HG03064 (cell line): ENCODE data around the gene MEGF6.

Source experiments
- ATAC-seq: cut with Tn5 transposase; IDR thresholded peaks from one replicate; pipeline ENCODE4 v1.9.1; 2021; ENCODE audit warnings: low read depth; ENCODE audit not compliant: unreplicated experiment

MEGF6 gene

GRCh38 chr1:3463891-3464648, 147.2 kb downstream of the MEGF6 start:
- no peak for ATAC-seq

GRCh38 chr1:3463408-3463863, 147.9 kb downstream of the MEGF6 start:
- ATAC-seq: no peak

- ATAC-seq: no peak
Observed at GRCh38 chr1:3463013-3463385, 148.3 kb downstream of the MEGF6 start.

GRCh38 chr1:3462356-3463012, 148.8 kb downstream of the MEGF6 start:
- no peak for ATAC-seq

DNA sequence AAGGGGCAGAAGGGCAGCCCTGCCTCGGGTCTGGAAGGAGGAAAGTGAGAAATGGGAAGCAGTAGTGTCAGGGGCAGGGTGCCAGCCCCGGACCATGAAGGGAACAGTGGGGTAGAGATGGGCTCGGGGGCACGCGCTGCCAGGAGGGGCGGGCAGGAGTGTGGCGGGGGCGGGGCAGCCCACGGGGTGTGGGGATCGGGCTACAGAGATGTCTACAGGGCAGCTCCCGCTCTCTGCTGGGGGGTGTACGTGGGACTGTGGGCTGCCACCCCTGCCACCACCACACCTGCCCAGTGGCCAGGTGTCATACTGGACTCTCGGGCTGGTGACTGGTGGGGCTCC, 149.4 kb downstream of the MEGF6 start:
- ATAC-seq: no peak

DNA sequence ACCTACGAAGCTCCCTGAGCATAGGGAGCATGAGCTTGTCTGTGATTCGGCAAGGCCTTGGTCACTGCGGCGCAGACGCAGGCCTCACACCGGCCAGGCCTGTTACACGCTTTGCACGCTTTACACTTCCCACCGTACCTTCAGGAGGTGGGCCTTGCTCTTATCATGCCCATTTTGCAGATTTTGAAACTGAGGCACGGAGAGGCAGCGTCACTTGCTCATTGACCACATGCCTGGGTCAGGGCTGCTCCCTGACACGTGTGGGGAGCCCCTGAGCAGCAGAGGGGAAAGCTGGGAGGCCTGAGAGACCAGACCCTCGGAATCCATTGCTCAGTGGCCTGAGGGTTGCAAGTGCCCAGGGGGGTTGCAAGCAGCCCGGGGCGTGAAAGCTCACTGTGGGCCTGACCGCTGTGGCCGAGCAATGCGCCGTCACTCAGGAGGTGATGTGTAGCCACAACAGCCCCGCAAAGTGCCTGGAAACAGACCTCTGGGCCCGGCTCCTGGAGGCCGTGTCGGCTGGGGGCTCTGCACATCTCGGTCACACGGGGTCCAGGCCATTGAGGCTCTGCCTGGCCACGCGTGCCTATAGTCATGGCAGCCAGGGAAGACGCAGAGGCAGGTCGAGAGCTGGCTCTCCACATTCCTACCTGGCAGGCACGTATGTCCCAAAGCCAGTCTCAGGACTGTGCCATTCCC, 149.9 kb downstream of the MEGF6 start:
- ATAC-seq: no peak

DNA sequence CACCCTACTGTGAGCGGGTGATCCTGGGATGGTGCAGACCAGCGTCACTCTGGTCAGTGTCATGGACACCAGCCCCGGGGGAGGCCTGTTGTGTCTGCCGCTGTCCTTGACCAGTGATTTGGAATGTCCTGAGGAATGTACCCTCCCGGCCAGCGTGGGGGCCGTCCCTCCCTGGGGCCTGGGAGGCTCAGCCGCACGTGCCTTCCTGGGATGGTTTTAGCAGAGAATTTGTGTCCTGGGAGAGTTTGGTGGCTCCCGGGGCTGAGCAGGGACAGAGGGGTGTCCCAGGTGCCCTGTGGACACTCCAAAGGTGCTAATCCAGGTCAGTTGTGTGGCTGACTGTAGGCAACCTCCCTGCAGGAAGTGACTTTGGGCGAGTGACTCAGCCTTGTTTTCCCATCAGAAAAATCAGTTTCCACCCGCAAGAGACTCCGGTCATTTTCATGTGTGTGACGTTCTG, 150.6 kb downstream of the MEGF6 start:
- no peak for ATAC-seq

DNA sequence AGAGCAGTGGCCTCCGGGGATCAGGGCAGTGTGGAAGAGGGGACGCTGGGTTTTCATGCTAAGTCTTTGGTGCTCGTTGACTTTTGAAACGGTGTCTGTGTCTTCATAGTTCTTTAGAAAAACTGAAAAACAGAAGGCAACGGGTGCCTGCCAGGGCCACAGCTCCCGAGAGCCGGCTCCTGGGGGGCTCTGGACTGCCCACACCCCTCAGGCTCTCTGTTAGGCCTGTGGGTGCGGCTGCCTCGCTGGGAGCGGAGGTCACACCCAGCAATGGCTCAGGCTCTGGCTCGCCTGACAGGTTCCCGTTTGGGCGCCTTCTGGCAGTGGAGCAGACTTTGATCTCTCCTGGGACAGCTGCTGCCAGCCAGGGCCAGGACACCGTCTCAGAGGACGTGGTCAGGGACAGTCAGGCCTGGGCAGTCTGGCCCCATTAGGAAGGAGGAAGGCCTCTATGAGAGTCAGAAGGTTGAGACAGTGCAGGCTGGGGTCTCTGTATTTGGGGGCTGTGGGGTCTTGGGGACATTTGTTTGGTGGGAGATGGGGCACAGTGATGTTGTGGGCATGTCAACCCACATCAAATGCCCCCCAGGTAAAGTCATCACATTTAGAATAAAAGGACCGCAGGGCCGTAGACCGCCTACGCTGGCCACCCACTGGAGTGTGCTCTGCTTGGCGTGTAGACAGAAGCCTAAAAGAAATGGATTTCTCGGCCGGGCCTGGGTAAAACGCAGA, 151.2 kb downstream of the MEGF6 start:
- no peak for ATAC-seq

DNA sequence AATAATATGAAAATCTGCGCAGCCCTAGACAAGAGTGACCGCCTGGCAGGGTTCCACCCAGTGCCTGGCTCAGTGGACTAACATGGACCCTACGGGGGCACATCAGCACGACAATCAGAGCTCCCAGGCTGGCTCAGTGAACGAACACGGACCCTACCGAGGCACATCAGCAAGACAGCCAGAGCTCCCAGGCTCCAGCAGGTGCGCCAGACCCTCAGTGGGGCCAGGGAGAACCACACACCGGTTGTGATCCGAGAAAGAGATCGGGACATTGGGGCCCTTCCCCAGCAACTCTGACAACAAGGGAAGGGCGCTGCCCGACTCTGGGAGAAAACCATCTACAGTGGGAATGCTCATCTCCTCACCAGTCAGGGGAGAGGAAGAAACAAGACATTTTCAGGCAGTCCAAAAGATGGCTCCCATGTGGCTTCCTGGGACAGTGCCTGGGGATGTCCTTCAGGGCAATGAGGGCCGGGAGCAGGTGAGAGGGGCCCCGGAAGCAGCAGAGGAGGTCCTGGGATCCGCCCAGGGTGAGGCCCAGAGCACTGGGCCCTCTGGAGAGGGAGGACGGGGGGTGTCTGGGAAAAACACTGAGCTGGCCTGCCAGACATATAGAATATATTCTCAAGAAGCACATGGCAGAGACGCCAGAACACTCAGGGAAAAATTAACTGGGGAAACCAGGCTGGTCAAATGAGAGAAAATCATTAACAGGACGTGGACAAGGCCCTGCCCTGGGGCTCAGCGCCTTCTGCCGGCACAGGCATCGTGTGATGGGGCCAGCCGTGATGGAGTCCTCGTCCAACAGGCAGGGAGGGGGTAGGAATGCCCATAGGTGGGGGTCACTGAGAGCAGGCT, 152.0 kb downstream of the MEGF6 start:
- ATAC-seq: no peak

DNA sequence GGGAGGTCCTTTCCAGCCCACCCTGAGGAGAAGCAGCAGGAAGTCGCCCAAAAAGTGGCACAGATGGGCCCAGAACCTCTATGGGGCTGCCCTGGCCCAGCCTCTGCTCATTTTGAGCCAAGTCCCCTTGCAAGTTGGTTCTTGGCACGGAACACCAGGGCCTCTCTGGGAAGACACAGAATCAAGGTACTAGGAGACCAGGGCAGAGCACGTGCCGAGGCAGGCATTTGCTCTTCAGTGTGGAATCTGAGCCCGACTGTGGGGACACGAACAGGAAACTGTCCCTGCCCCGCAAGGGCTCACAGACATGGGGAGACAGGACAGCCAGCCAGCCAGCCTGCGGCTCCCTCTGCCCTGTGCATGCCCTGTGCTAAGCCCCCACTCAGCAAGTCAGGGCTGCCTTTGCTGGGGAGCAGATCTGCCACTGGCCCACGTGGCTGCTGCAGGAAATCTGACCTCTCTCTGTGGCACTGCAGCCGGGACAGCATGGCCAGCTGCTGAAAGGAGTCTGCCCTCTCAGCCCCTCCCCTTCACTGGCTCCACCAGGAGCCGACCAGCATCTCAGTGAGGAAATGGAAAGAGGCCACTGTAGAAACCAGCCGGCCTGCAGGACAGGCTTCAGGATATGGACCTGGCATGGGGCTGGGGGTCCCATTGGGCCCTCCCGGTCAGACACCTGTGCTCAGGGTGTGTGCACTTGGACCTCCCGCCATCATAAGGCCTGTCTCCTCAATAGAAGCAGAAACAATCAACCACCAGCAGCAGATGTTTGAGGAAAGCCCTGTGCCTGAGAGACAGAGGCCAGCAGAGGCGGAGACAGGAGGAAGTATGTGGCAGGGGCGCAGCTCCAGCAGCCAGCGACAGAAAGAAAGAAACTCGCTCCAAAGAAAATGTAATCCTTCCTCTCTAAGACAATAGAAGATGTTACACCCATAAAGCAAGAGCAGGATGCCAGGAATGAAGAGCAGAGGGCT, 153.1 kb downstream of the MEGF6 start:
- ATAC-seq: no peak

- ATAC-seq: no peak
Observed at GRCh38 chr1:3456964-3457909, 154.1 kb downstream of the MEGF6 start.

DNA sequence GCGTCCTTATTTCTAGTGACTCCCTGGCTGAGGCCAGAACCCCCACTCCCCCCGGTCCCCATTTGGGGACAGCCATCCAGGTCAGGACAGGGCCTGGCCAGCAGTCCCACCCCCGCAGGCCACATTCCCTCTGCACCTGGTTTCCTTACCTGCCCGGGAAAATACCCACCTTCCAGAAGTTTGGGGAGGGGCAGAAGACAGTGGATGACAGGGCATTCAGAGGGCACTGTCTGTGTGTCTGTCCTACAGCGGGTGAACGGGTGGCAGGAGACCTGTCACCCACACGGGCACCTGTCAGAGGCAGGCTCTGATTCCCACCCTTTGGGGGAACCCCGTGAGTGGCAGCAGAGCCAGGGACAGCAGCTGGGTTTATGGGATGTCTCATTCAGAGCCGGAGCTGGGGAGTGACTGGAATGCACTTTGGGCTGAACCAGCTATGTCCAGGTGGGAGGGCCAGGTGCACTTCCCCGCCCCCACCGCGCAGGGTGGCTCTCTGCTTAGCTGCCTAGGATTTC, 154.8 kb downstream of the MEGF6 start:
- ATAC-seq: no peak

- ATAC-seq: no peak
Observed at GRCh38 chr1:3455670-3456448, 155.4 kb downstream of the MEGF6 start.

DNA sequence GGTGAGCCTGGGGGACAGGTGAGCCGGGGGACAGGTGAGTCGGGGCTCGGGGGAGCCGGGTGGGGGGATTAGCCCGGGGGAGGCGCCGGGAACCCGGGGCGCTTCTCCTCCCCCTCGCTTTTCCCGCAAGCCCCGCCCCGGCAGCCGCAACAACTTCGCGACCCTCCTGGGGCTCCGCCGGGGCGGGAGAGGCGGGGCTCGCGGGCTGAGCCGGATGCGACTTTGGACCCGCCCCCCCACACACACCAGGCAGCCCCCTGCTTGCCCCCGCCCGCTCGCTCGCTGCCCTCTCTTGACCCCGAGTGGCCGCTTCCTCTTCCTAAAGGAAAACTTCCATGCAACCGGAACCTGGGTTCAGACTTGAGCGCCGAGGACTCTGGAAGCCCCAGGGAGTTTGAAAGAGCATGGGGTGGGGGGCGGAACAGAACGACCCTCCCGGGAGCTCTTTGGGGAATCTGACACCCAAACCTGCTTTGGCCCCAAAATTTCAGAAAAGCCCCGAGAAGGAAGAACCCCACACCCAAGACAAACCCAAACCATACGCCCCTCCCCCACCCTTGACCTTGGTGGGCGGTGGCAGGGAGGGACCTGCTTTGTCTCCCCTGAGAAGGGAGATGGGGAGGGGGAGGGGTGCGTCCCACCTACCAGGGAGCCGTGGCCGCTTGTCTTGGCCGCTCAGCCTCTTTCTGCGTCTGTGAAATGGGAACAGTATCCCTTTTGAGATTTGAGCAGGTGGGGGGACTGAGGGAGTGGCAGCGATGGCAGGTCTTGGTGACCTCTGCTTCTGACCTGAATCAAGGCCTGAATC, 156.3 kb downstream of the MEGF6 start:
- ATAC-seq: no peak

GRCh38 chr1:3453891-3454810, 157.2 kb downstream of the MEGF6 start, which contains the start of gene ARHGEF16:
ARHGEF16 (plus strand) TSS chr1:3454665; CDS start chr1:3463085, 8,420 bp downstream.
- ATAC-seq: no peak
